Activated T-cell treated with anti-CD3 and anti-CD28 coated beads for 1 hour (primary cell): ENCODE measurements around the gene NEDD4L.

Source experiments
- DNase-seq: peaks from one replicate; pipeline ENCODE4 v3.0.0-alpha.2; 2020; ENCODE audit warnings: low read depth

The NEDD4L gene

DNA sequence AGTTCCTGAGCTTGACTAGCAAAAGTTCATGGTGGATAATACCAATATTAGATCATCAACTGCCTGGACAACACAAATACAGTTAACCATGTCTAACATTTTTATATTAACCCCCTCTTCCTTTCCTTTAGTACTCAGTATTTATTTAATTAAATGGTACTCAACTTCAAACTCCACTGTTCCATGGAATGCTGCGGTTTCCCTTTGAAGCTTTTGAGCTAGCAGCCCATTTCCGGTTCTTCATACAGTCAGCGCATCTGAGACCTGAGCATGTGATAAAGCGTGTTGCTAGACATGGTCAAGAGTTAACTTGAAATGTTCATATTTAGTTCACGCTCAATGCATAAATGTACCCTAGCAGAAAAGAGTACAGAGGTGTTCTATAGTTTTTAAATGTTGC is 306.5 kb downstream of the NEDD4L start:
- no peak for DNase-seq

DNA sequence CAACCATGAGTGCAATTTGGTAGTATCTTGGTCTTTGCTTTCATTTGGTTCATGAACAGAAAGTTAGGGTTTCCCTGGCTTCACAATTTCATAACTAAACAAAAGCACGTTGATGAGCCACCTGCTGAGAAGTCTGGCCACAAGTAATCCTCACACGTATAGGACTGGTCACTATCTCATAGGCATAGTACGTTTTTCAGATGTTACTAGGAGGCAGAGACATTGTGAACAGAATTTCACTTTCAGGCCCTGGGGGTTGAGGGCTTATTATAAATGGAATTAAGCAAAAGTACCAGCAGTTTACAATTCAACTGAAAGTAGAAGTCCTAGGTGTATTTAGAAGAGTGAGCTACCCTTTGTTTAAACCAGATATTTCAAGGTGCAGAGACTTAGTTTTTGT is 307.8 kb downstream of the NEDD4L start:
- DNase-seq, result no peak

DNA sequence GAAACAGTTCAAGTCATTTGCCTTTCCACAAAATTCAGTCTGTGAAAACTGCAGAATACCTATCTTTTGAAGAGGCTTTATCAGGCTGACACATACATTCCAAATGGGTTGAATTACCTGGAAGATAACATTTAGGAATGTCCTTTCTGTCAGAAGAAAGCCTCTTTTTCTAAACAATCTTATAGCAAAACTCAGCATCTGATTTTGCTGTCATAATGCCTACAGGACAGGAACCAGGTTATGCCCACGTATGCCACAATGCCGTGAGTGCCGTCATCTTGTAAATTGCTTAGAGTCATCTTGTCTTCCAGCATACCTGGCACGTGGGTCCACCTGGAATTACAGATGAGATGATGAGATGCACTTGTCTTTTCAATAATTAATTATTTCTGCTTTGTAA is 309.6 kb downstream of the NEDD4L start:
- DNase-seq, result no peak

DNA sequence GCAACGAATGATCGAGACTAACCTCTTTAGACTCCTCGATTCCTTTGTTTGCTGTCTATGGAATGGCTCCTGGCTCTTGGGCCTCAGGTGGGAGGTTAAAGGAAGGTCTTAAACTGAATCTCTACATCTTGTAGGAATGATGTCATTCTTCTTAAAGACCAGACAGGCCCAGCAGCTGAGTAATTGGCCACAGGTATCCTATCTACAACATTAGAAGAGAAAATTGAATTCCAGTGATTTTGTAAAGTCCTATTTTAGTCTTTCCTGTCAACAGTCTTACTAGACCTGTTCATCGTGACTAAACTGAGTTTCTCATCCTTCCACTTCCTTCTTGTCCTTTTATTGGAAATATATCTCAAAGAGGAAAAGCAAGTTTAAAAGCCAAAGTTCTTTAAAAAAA is 310.0 kb downstream of the NEDD4L start:
- no peak for DNase-seq

DNA sequence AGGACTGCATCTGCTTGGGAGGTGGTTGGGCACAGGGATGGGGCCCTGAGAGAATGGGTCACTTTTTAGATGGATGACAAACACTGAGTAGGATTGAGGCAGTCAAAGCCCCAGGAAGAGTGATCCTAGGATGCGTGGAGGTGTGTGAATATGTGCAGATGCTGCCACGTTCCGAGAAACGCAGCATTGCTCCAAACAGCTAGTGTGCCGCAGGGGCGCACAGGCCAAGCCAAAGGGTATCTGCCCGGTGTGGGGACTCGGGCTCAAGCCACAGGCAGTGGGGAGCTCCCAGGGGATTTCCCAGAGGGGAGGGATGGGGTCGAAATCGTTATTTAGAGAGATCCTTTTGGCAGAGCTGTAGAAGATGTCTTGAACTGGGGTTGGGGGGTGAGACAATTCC is 310.8 kb downstream of the NEDD4L start:
- no peak for DNase-seq

DNA sequence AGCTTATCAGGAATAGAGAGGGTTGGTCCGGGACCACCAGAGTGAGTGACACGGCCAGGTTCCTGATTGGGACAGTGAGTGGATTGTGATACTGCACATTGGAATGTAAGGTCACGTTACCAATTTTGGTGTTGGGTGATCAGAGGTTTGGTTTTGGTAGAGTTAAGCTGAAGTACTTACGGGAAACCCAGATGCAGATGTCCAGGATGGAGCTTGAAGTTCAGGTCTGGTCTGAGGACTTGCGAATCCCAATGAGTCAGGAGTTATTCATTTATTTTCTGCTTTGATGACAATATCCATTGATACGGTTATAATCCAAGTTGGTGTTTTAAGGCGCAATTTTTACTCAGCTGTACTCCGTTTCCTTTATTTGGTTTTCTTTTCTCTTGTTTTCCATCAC is 311.2 kb downstream of the NEDD4L start:
- no peak for DNase-seq

DNA sequence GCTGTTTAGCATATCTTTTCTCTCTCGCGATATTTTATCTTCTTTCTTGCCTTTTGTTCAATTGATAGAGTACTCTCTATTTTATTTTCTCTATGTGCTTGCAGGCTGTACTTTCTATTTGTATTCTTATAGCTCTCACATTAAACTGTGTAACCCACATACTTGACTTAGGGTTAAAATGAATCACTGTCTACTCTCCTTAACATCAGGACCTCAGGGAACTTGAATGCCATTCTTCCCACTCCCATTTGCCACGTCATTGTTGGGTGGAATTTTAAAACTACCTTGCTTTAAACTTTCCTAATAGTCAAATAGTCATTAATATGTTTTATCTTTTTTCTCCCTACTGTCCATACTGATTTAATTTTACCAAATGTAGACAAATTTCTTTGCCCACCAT is 315.2 kb downstream of the NEDD4L start:
- no peak for DNase-seq

DNA sequence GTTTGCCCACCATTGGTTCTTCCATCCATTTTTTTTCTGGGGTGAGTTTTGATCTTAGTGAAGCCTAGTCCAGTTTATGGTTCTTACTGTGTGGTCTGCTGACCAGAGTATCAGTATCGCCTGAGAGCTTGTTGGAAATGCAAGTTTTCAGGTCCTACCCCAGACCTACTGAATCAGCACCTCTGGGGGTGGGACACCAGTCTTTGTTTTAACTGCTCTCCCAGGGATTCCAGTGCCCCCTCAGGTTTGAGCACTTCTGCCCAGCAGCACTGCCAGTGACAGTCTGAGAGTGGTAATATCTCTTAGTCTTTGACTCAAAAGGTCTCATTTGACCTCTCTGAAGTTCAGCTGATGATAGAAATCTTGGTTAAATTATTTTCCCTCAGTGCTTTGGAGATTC is 315.6 kb downstream of the NEDD4L start:
- no peak for DNase-seq

DNA sequence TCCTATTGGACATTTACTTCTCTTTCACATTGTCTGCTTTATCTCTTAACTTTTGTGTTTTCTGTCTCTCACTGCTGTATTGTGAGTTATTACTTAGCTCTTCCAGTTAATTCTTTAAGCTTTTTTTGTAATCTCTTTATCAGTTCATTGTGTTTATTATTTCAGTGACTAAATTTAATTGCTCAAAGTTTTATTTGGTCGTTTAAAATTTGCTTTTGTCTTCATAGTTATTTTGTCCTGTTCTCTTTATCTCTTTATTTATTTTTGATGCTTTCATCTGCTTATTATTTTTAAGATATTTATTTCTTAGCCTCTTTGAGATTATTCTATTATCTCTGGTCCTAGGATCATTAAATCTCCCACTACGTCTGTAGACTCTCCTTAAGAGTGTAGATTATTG is 316.3 kb downstream of the NEDD4L start:
- DNase-seq, result no peak

DNA sequence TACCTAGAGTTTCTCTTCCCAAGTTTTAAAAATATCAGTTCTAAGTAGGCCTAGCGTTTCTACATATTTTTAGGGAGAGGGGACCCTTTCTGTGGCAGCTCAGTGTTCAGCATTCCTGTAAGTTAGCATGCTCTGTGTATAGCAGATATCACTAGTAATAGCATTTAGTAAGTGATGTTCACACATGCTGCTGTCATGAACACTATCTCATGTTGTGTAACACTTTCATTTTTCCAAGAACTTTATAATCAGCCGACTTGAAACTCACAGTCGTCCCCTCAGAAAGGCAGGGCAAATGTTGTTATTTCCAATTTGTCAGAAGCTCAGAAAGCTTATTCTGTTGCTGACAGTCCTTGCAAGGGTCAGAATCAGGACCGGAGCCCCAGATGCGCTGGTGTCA is 317.2 kb downstream of the NEDD4L start:
- no peak for DNase-seq

DNA sequence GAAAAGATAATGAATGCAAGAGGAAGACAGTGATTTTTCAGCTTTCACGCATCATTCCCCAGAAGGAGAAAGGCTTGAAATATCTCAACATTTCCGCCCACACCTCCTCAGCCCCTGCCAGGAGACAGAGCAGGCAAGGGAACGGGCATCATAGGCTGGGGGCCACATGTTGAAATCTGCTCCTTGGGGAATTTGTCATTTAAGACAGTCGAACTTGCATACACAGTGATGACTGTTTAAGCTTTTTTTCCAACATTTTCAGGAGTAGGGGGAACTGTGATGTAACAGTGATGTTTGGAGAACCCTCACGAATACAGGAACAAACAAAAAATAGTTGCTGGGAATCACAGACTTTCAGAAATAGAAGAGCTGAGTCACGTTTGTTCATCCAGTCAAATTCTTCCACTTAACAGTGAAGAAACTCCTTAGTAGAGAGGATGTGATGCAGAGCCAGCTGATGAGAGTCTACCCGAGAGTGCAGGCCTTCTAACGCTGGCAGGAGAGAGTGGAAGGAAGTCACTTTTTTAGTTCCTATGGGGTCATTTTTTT is 318.1 kb downstream of the NEDD4L start:
- no peak for DNase-seq

DNA sequence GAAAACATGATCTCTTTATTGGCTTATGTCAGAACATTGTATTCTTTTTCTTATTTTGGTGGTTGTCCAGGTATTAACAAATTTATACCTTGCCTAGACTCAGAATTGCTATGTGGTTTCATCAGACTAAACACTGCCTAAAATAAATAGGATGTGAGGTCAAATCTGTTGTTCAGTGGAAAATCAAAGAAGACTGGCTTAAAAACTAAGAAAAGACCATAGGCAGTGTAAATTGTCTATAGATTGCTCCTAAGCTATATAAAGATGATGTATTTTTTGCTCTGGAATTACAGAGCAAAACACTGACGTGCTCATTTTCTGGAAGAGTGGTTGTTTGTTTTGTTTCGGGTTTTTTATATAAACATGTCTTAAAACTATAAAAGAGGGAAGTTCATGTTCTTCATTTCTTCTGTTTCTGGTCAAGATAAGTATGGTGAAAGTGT is 318.8 kb downstream of the NEDD4L start:
- no peak for DNase-seq

DNA sequence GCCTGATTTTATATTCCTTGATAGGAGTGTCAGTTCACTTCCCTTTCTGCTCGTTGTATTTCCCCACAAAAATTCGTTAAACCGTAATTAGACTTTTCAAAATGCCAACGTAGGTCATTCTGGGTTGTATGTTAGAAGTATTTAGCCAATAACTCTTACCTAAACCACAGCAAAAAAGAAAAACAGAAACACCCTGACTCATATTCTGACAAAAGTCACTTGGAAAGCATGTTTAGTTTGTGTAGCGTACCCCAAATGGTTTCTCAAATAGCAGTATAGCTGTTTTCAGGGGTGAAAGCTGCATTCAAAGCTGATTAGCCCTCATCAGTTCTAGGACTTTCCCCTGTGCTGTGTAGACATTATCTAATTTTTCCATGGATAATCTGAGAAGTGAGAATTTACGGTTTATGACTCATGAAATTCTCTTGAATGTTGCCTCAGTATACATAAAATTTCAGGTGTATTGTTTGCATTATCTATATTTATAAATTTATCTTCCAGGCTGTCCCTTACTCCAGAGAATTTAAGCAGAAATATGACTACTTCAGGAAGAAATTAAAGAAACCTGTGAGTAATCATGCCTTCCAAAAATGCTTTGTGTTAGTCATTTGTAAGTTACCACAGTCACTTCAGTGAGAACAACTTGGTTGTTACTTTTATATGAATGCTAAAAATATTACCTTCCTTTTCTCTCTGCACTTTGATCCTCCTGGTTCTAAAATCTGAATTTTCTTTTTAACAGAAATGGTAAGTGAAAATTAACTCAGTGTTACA is 319.9 kb downstream of the NEDD4L start:
- no peak for DNase-seq

DNA sequence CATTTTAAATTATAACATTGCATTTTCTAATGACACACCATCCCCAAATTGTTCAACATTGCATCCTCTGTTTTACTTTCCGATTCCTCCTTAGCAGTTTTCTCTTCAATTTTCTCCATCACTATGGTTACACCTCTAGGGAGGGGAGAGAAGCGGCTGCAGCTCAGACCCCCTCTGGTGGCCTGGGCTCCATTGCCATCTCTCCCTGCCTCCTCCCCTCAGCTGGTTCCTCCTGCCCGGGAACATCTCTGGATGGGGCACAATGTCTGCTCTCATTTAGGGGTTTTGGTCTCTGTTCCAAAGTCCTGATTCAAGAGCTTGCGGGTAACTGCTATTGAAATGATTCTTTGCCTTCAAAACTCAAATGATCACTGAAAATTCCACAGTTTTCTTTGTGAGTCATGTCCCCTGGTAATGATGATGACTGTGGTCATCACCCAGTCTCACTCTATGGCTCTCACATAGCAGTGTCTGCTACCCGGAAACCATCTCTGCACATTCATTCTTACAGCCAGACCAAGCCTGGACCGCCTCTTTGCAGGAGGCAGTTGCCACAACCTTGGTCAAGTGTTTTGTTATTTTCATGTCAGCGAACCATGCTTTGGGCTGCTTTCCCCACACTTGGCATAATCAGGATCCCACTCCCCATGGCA is 321.0 kb downstream of the NEDD4L start:
- no peak for DNase-seq

DNA sequence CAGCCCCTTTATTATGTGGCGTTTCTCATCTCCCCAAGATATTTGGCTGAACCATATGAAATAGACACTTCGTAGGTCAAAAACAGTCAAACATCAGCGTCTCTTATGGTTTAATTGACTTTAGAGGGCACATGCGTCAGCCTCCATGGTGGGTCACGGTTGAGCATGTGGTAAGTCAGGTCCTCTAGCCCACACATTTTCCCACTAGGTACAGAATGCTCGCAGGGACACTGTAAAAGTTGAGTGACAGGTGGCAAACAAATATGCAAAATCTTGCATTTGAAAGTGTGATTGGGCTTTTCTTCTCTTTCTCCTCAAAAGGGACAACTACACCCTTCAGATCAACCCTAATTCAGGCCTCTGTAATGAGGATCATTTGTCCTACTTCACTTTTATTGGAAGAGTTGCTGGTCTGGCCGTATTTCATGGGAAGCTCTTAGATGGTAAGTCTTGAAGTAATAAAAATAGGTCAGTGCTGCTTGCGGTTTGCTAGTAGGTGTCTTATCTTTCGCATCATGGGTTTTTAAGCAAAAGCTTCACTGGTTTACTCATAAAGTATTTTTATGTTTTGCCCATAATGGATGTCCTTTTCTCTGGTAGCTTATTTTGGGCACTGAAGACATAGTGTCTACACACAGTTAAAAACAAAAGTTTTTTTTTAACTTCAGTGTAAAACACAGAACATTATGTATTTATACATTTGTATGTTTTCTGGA is 323.6 kb downstream of the NEDD4L start:
- DNase-seq, result no peak

DNA sequence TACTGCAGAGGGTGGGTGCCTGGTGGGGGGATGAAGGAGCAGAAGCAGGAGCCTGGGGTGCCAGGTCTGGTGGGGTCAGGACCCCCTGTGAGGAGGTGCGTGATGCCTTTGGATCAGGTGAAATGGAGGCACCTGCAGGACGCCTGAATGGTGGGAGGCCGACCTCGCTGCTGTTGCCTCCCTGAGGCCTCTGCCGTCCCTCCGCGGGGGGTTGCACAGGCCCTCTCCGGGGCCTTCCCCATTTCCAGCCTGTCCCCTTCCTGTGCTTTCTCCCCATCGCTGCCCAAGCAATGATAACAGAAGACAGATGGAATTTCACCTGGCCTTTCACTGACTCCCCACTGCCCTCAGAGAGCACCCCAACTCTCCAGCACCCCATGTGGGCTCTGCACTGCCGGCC is 325.6 kb downstream of the NEDD4L start:
- DNase-seq, result no peak

DNA sequence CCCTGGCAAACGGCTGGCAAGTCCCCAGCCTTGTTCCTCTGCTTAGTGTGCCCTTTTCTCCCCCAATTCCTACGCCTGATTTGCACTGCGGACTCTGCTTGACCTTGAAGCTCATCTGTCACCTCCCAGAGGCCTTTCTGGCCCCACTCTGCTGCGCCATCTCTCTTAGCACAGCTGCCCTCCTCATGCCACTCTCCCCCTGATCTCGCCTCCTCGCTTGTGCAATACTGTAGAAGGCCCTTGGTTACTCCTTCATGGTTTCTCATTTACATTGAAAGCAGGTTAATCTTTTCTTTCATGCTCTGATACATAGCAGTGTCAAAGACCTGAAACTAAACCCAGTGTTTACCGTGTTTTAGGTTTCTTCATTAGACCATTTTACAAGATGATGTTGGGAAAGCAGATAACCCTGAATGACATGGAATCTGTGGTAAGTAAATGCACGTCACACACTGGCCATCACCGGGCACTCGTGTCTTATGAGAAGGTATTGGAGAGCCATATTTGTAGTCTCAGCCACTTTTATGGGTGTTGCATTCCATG is 326.1 kb downstream of the NEDD4L start:
- no peak for DNase-seq

DNA sequence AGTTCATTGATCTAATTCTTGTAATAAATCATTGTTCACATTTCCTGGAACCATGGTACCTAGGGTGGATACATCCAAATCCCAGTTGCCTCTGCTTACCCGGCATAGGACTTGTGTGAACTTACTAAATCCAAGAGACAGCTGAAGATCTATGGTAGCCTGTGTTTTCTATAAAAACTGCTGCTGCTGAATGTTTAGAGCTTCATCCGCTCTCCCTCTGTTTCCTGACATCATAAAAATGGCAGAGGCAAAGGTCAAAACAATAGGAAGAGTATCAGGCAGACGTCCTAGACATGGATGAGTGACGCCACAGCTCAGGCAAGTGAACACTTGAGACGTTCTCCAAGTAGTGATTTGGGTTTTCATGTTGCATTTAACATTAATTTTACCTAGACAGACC is 326.6 kb downstream of the NEDD4L start:
- DNase-seq, result no peak

DNA sequence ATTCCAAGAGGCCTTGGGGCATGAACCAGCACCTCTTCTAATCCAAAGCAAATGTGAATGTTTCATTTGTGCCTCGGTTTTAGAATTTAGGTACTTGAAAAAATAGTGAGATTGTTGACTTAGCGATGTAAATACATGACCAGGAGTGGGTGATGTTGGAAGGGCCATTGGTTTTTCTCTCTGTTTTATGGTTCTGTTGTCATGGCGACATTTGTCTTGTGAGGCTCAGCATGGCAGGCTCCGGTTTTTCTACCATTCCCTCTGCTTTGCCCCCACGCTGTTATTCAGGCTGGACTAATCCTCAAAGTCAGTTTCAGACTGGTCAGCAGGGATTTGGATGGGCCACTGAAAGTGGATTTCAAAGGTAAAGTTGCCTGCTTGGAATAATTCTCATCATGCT is 329.5 kb downstream of the NEDD4L start:
- DNase-seq, result no peak

DNA sequence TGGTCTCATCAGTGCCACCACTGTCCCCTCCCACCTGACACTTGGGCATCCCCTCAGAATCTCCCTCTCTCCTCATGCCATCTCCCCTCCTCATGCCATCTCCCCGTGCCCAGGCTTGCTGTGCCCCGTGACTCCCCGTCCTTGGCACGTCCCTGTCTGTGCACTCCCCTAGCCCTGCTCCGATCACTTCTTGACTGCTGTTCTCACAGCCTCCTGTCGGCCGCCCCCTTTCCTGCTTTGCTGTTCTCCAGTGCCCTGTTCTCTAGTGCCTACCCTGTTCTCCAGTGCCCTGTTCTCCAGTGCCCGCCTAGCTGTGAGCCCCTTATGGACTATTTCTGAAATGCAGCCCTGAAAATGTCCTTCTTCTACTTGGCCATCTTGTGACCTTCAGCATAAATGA is 331.0 kb downstream of the NEDD4L start:
- DNase-seq, result no peak

DNA sequence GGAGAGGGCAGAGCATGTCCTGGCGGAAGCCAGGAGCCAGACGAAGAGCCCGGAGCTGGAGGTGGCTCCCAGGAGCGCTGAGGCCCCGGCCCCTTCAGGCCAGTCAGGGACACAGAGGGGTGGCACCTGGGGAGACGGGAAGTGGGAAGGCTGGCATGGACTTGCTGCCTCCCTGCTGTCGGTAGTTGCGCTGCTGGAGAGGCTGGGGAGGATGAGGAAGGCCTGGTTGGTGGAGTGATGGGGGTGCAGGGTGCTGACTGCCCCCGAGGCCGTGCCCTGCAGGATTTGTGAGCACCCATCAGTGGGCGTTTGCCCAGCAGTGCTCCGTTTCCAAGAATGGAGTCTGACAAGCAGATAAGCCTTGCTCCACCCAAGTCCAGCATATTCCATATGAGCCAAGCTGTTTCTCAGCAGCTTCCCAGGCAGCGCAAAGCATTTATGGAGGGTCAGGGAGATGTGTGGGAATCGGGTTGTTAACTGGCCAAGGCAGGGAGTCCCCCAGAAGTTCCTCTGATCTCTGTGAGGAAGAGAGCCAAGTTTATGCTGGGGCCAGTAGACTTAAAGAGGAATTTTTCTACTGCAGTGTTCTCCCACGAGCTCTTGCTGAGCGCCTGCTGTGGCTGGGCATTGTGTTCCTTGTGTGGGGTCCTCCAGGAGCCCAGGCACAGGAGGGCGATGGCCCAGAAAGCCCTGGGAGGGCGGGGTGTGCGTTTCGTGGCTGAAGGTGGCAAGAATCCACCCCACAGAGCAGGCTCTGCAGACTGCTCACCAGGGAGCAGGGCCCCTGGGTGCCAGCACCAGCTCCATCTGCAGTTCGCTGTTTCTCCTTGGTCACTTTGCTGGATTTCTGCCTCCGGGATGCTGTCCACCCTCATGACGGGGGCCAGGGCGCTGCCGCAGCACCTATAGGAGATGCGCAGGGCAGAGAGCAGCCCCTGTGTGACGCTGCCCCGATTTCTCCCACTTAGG is 334.7 kb downstream of the NEDD4L start:
- DNase-seq, result no peak

DNA sequence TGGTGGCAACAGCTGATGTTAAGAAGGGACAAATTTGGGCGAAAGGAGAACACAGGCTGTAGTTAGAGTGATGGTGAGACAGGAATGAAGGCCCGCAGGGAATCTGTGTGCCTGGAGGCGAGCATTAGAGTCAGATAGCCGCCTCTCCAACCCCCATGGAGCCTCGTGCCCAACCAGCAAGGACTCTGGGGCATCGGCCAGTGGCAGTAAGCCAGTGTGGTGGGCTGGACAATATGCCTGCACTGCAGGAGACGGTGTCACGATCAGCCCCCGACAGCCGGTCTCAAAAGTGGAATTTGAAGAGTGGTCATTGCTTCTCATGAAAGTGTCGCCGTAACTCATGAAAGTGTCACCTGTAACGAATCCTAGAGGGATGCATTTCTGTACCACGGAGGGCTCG is 335.4 kb downstream of the NEDD4L start:
- no peak for DNase-seq
